ENCODE results near the gene DOCK3. TPM values are rescaled to one million over a fixed set of nuclear protein-coding genes. Genes with fewer than 3 reads are reported as not detected.
A peak's percentile ranks its signal among the peaks of the same experiment; 100 is the strongest.

Gene DOCK3
- total RNA-seq, 1 experiment from 2014 or later, result 0.14 TPM

DNA sequence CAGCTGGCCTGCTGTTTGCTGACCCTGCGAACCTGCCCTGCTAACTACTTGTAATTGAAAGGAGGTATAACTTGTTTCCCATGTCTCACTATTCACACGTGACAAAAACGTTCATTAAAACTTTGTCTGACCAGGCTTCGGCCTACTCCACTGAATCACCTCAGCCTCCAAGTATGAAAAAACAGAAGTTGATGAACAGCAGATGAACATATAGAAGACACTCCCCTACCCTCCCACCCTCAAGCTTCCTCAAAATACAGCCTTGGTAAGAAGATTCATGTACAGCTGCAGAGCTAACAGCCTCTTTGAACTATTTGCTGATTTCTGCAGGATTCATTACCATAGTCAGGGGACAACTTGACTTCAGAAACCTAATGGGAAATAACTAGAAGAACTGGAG lies 727.0 kb downstream of the DOCK3 start:
- Mint-ChIP-seq H3K9me3 (ENCODE audit: unreplicated experiment) (no peaks in the 10 kb centered on the region), H3K27ac (ENCODE audit: low read depth, unreplicated experiment) (no peak overlapping the region), H3K4me3 (ENCODE audit: unreplicated experiment) (no peak overlapping the region), H3K36me3 (ENCODE audit: insufficient read depth, unreplicated experiment) (peaks cover 58% of the 10 kb centered on the region), H3K4me1 (ENCODE audit: insufficient read depth, unreplicated experiment) (no peaks in the 10 kb centered on the region), H3K27me3 (ENCODE audit: insufficient read depth, unreplicated experiment) (no peaks in the 10 kb centered on the region)
- ChIA-PET POLR2A (interaction anchor here (1.0 kb wide), 1 partner anchor 41 kb away, joined by 3 read pairs; no protein-coding TSS in a partner anchor), CTCF (interaction anchor here (0.7 kb wide), 3 partner anchors 33 to 1953 kb away, joined by 3 read pairs; no protein-coding TSS in a partner anchor)
- DNase-seq (ENCODE audit: unreplicated experiment), result no peak
- no TSS peak for BruUV-seq (replicated peaks)
- intact Hi-C loops (cut with micrococcal nuclease), result no loop called here
- TF ChIP-seq, protein P1, sequence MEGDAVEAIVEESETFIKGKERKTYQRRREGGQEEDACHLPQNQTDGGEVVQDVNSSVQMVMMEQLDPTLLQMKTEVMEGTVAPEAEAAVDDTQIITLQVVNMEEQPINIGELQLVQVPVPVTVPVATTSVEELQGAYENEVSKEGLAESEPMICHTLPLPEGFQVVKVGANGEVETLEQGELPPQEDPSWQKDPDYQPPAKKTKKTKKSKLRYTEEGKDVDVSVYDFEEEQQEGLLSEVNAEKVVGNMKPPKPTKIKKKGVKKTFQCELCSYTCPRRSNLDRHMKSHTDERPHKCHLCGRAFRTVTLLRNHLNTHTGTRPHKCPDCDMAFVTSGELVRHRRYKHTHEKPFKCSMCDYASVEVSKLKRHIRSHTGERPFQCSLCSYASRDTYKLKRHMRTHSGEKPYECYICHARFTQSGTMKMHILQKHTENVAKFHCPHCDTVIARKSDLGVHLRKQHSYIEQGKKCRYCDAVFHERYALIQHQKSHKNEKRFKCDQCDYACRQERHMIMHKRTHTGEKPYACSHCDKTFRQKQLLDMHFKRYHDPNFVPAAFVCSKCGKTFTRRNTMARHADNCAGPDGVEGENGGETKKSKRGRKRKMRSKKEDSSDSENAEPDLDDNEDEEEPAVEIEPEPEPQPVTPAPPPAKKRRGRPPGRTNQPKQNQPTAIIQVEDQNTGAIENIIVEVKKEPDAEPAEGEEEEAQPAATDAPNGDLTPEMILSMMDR (IDR thresholded peaks at IDR 0.05; ENCODE audit: unreplicated experiment), result no peak

DNA sequence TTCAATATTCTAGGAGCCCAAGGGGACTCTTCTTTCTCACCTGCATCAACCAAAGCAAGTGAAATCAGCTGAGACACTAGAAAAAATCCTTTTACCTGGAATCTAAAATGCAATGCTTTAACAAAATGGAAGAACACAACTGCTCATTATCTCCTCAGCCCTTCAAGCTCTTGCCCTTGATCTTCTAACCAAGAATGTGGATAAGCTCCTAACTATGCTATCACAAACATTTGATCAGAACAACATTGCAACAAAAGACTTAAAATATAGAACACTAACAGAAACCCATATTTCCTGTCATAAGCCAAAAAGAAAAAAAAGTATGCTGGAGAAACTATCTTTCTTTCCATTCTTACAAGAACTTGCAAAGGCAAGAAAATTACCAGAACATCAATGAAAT lies 728.9 kb downstream of the DOCK3 start:
- Mint-ChIP-seq H3K27ac (ENCODE audit: low read depth, unreplicated experiment) (no peak overlapping the region), H3K9me3 (ENCODE audit: unreplicated experiment) (no peaks in the 10 kb centered on the region), H3K4me3 (ENCODE audit: unreplicated experiment) (no peak overlapping the region), H3K4me1 (ENCODE audit: insufficient read depth, unreplicated experiment) (no peaks in the 10 kb centered on the region), H3K27me3 (ENCODE audit: insufficient read depth, unreplicated experiment) (no peaks in the 10 kb centered on the region), H3K36me3 (ENCODE audit: insufficient read depth, unreplicated experiment) (peaks cover 52% of the 10 kb centered on the region)
- CTCF ChIA-PET, result interaction anchor here (0.6 to 2.4 kb wide), 4 partner anchors 12 to 789 kb away, joined by 3 to 9 read pairs (median 4); partner anchors contain the start of gene RBM15B
- POLR2A ChIA-PET, result no interaction called here
- no peak for DNase-seq (ENCODE audit: unreplicated experiment)
- TF ChIP-seq, protein P1 (IDR thresholded peaks at IDR 0.05; ENCODE audit: unreplicated experiment), result no peak
- BruUV-seq (replicated peaks), result no TSS peak
- intact Hi-C loops (cut with micrococcal nuclease), result no loop called here

DNA sequence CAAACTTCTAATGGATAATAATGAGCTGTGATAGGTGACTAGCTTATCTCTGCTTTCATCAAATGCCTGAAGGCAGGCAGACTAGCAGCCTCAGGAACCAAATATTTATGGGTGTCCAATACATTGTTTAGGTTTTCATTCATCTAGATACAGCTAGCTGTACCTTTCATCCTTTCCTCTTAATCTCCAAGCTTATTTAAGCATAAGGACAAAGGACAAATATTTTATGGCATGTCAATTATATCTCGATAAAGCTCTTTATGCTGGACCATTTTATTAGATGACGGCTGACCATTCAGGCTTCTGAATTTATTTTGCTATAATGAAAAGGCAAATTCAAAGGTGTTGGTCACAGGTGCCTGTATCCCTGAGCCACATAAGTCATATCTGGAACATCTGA lies 733.3 kb downstream of the DOCK3 start:
- CTCF ChIA-PET, result interaction anchor here (0.6 to 0.8 kb wide), 2 partner anchors 18 to 26 kb away, joined by 3 to 4 read pairs; no protein-coding TSS in a partner anchor
- no peaks in the 10 kb centered on the region for H3K9me3 Mint-ChIP-seq (ENCODE audit: unreplicated experiment)
- H3K4me1 Mint-ChIP-seq (ENCODE audit: insufficient read depth, unreplicated experiment), result no peaks in the 10 kb centered on the region
- POLR2A ChIA-PET, result interaction anchor here (0.7 to 1.2 kb wide), 2 partner anchors 11 to 92 kb away, joined by 3 read pairs; partner anchors contain the start of gene DCAF1
- TF ChIP-seq, protein P1 (IDR thresholded peaks at IDR 0.05; ENCODE audit: unreplicated experiment), result no peak
- BruUV-seq (replicated peaks), result no TSS peak
- DNase-seq (ENCODE audit: unreplicated experiment), result no peak
- H3K27me3 Mint-ChIP-seq (ENCODE audit: insufficient read depth, unreplicated experiment), result no peaks in the 10 kb centered on the region
- intact Hi-C loops (cut with micrococcal nuclease), result no loop called here
- H3K27ac Mint-ChIP-seq (ENCODE audit: low read depth, unreplicated experiment), result no peak overlapping the region
- H3K36me3 Mint-ChIP-seq (ENCODE audit: insufficient read depth, unreplicated experiment), result peaks cover 74% of the 10 kb centered on the region
- H3K4me3 Mint-ChIP-seq (ENCODE audit: unreplicated experiment), result no peak overlapping the region

DNA sequence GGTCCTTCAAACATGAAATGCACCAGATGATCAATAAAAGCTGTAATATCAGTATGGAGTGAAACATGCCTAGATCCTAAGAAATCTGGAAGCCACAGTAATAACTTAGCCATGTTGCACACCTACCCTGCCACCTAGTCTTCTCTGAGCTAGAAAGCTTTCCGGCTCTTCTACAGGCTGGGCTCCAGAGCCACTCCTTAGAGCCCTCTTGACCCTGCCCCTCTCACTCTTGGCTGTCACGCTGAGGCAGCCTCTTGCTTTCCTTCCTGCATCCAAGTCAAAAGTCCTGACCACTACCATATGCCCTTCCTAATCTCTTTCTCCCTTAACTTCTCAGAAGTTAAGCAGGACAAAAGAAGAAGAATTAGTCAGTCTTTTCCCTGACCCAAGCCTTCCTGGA lies 734.1 kb downstream of the DOCK3 start:
- CTCF ChIA-PET, result interaction anchor here (0.6 to 2.0 kb wide), 2 partner anchors 793 to 1791 kb away, joined by 3 to 5 read pairs; no protein-coding TSS in a partner anchor
- BruUV-seq (replicated peaks), result no TSS peak

More for the DNA sequence above, 734.1 kb downstream of the DOCK3 start:
- TF ChIP-seq, protein P1 (IDR thresholded peaks at IDR 0.05; ENCODE audit: unreplicated experiment), result no peak
- Mint-ChIP-seq H3K4me1 (ENCODE audit: insufficient read depth, unreplicated experiment) (no peaks in the 10 kb centered on the region), H3K4me3 (ENCODE audit: unreplicated experiment) (no peak overlapping the region), H3K36me3 (ENCODE audit: insufficient read depth, unreplicated experiment) (peaks cover 74% of the 10 kb centered on the region), H3K27ac (ENCODE audit: low read depth, unreplicated experiment) (peak overlapping the region; percentile 43), H3K9me3 (ENCODE audit: unreplicated experiment) (no peaks in the 10 kb centered on the region), H3K27me3 (ENCODE audit: insufficient read depth, unreplicated experiment) (no peaks in the 10 kb centered on the region)
- intact Hi-C loops (cut with micrococcal nuclease), result no loop called here
- POLR2A ChIA-PET, result no interaction called here
- DNase-seq (ENCODE audit: unreplicated experiment), result no peak
